Spleen (tissue), 7 donors: ENCODE measurements around the gene MYL11.

ENCODE experiments used
- CTCF ChIP-seq, 11 experiments: fragments of 200-600 bp in 7 of 11; fragments of 450-650 bp in 4 of 11; sonication (generic) in 4 of 11; IDR thresholded peaks in 8 of 11; conservative IDR thresholded peaks in 3 of 11; 1 replicate in 7 of 11; 2 replicates in 4 of 11; pipeline versions ENCODE4 v1.4.0 to v1.8.0; 2016 to 2021; ENCODE audit warnings: antibody characterized with exemption in 11 of 11, inconsistent platforms in 4 of 11, mild to moderate bottlenecking in 1 of 11
- POLR2A ChIP-seq, 3 donors: fragments of 450-650 bp; IDR thresholded peaks; one replicate each; pipeline ENCODE4 v1.5.1; 2017; ENCODE audit warnings: antibody characterized with exemption in 3 of 3, mild to moderate bottlenecking in 1 of 3
- POLR2AphosphoS5 ChIP-seq, 3 donors: sonication (generic); formaldehyde crosslinking; IDR thresholded peaks; one replicate each; pipeline ENCODE4 v1.5.1; 2017; ENCODE audit warnings: antibody characterized with exemption in 3 of 3
- donor health status: DM: no; HTN: no; CAD: no; lungs with moderate emphysema.
- donor health status: DM: no; HTN: no; CAD: no.
- donor health status: DM: no; HTN: no; CAD: no.

GRCh38 chr16:30372725-30373124 lies 1.9 kb upstream of the MYL11 start:
- no peak for TF ChIP-seq CTCF (IDR thresholded peaks at IDR 0.05 in 8 of 11, conservative IDR thresholded peaks at IDR 0.05 in 3 of 11)
- TF ChIP-seq POLR2AphosphoS5 (IDR thresholded peaks at IDR 0.05), result no peak
- TF ChIP-seq POLR2A (IDR thresholded peaks at IDR 0.05), result no peak
